NCI-H2171 treated with DMSO at 0.1 percent for 48 hours (cell line): Measurements from ENCODE around the gene C17orf67.
"Not testable (repeated sequence)": the region's sequence is repeated elsewhere in the genome, so short reads cannot be mapped to it uniquely, and the experiment has no call there.

ENCODE experiments used
- DNase-seq: peaks from one replicate; lab custom pipeline; 2025; lab: John Stamatoyannopoulos, UW

The C17orf67 gene

GRCh38 chr17:56773124-56773523 lies 60.6 kb downstream of the C17orf67 start:
- no peak for DNase-seq

DNA sequence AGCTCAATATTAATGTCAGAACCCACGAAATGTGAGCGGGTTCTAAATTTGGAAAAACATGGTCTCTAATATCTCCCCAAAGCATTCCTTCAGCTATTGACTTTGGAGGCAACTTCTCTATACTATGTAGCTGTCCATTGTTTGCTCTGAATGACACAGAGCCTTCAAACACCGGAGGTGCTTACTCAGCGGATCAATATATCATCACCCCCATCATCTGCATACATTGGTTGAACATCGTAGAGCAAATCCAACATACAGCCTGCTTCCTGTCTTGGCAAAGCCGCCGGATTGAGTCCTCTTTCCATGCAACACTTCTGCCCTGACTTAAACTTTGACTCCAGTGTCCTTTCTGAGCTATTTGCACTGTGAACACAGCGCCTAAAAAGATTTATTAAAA lies 61.3 kb downstream of the C17orf67 start:
- no peak for DNase-seq

- no peak for DNase-seq
Observed at GRCh38 chr17:56771975-56772374, 61.7 kb downstream of the C17orf67 start.

DNA sequence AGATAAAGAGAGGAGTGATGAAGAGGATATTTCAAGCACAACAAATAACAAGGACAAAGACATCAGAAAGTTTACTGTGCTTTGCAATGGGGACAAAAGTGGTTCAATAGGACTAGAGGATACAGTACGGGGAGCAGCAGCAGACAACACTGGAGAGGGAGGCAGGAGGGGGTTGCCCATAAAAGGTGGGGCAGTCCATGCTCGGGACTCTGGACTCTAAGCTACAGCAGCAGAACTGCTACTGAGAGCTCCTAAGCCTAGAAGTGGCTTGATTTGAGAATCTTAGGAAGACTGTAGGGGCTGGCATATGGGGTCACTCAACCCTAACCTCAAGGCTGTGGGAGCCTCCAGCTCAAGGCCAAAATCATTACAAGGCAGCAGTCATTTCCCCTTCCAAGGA lies 62.2 kb downstream of the C17orf67 start:
- no peak for DNase-seq

GRCh38 chr17:56770427-56770826 lies 63.3 kb downstream of the C17orf67 start:
- DNase-seq = no peak

GRCh38 chr17:56765449-56765848 lies 68.3 kb downstream of the C17orf67 start:
- no peak for DNase-seq

- DNase-seq = no peak
Observed at GRCh38 chr17:56762988-56763387, 70.7 kb downstream of the C17orf67 start.

DNA sequence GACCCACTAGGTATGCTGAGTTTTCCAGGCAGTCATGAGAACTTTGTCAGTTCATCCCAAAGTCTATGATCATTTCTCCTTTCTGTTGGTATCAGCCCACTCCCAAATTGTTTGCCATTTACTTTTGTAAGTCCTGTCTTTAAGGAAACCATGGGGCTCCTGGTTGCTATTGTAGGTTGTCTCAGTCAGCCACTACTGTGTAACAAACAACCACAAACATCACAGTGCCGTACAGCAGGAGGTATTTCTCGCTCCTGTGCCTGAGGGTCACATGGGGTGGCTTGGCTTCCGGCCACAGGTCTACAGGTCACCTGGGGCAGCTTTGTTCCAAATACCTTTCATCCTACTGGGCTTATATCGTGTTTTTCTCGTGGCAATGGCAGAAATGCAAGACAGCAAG lies 71.6 kb downstream of the C17orf67 start:
- no peak for DNase-seq

- no peak for DNase-seq
Observed at GRCh38 chr17:56761387-56761786, 72.3 kb downstream of the C17orf67 start.

DNA sequence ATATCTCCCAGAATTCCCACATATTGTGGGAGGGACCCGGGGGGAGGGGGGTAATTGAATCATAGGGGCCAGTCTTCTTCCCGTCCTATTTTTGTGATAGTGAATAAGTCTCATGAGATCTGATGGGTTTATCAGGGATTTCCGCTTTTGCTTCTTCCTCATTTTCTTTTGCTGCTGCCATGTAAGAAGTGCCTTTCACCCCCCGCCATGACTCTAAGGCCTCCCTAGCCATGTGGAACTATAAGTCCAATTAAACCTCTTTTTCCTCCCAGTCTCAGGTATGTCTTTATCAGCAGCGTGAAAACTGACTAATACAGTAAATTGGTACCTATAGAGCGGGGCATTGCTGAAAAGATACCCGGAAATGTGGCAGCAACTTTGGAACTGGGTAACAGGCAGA lies 76.1 kb downstream of the C17orf67 start:
- not testable (repeated sequence) for DNase-seq

DNA sequence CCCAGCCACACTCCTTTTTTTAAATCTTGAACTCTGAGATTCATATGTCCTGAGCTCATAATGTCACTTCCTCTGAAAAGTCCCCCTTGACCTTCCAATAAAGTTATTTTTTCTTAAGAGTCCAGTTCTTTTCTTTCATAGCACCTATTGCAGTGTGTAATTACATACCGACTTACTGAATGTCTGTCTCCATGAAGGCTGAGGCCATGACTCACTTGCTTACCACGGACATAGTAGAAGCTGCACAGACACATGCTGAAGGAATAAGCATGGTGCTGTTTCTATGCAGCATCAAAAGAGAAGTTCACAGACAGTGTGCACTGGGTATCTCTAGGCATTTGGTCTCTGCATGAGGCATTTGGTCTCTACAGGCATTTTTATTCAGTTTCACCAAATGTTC lies 77.2 kb downstream of the C17orf67 start:
- no peak for DNase-seq

DNA sequence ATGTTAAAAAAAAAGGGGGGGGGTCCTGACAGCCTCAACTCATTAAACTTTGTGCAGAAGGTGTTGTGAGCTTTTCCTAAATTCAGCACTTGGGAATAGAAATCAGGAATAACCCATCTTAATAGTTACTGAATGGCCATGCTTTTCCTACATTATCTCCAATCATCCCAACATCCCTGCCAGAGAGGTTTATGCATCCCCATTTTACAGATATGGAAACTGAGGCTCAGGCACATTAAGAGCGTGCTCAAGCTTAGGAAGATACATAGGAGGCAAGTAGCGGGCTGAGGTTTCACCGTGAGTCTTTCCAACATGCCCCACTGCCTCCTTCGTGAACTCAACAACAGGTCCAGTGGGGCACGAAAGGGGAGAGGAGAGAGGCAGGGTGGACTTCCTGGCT lies 78.4 kb downstream of the C17orf67 start:
- no peak for DNase-seq

GRCh38 chr17:56754523-56755208 lies 79.1 kb downstream of the C17orf67 start:
- peak; percentile 21 for DNase-seq

DNA sequence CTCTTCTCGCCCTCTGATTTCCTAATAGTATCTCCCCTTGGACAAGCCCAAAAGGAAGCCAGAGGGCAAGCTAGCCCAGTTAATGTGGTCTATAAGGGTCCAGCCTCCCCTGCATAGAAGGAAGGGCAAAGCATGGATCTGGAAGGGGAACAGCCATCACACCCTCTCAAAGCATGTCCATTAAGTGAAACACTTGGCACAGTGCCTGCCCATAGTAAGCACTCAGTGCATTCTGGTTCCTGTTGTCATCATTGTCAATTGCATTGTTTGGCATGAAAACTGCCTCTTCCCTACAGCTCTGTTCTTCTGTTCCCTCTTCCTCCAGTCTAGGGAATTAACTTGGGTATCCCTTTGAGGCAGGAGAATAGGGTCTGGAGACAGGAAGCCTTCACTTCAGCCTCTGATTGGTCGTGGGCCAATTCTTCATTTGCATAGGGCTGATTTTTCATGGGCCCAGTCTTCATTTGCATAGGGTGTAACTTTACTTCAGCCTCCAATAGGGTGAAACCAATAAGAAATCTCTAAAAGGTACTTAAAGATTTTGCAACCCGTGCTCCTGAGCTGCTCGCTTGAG lies 81.4 kb downstream of the C17orf67 start:
- DNase-seq = no peak

- DNase-seq = no peak
Observed at GRCh38 chr17:56751145-56751738, 82.5 kb downstream of the C17orf67 start.

GRCh38 chr17:56744721-56745120 lies 89.0 kb downstream of the C17orf67 start:
- DNase-seq = peak; percentile 12

DNA sequence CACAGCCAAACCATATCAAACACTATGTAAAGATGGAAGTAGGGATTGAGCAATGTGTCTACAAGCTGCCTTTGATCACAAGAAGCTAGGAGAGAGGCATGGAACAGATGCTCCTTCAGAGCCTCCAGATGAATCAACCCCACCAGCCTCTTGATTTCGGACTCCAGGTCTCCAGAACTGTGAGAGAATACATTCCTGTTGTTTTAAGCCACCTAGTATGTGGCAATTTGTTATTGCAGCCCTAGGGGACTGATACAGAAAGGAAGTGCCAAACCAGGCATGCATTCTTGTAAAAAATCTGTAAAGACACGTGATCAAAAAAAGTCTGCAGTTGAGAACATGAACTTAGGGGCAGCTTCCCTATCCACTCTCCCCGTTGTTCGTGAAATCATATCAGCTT lies 91.1 kb downstream of the C17orf67 start:
- DNase-seq = no peak
